B cell (primary cell): ENCODE measurements around the gene CETN2. TPM values are rescaled to one million over a fixed set of nuclear protein-coding genes. Genes with fewer than 3 reads are reported as not detected.

Experiments used
- ATAC-seq: fragments of 200-7000 bp; cut with Tn5 transposase; one replicate; pipeline ENCODE4 v1.10.0; 2021; ENCODE audit warnings: low read depth, mild to moderate bottlenecking, moderate number of reproducible peaks, moderate library complexity
- CTCF ChIA-PET: fragments of 350-600 bp; sonication (Branson Sonifier 250); formaldehyde crosslinking; loops from one replicate; lab custom pipeline; 2021; ENCODE audit warnings: antibody characterized with exemption, inconsistent platforms; lab: Charles Lee
- POLR2A ChIA-PET: fragments of 350-600 bp; sonication (Branson Sonifier 250); formaldehyde crosslinking; loops from one replicate; lab custom pipeline; 2021; ENCODE audit warnings: antibody characterized with exemption; lab: Charles Lee
- DNase-seq: peaks from one replicate; pipeline ENCODE4 v3.0.0; 2013
- H2AFZ ChIP-seq: 2 replicates; pipeline ENCODE4 v1.6.1; 2012; ENCODE audit warnings: mild to moderate bottlenecking, low read depth, low read length; ENCODE audit not compliant: insufficient read depth, poor library complexity, severe bottlenecking
- H3K27ac ChIP-seq, 2 donors: 1 replicate in 1 of 2; 2 replicates in 1 of 2; pipeline ENCODE4 v1.5.1; 2012 to 2013; ENCODE audit warnings: low read length in 2 of 2, mild to moderate bottlenecking in 2 of 2, moderate library complexity in 1 of 2
- H3K27me3 ChIP-seq, 4 experiments: fragments of 200-600 bp in 1 of 4; sonication (generic) in 1 of 4; replicated peaks in 1 of 4; 1 replicate in 2 of 4; 2 replicates in 2 of 4; pipeline versions ENCODE4 v1.6.1 to v1.7.0; 2013 to 2016; ENCODE audit warnings: low read length in 3 of 4, mild to moderate bottlenecking in 2 of 4, mixed read lengths in 1 of 4, moderate library complexity in 1 of 4; ENCODE audit not compliant: insufficient read depth in 4 of 4, control insufficient read depth in 3 of 4; ENCODE audit errors: control extremely low read depth in 1 of 4
- H3K36me3 ChIP-seq, 2 experiments: replicated peaks in 1 of 2; 1 replicate in 1 of 2; 2 replicates in 1 of 2; pipeline versions ENCODE4 v1.6.1 to v1.7.1; 2013; ENCODE audit warnings: low read length in 1 of 2; ENCODE audit not compliant: insufficient read depth in 2 of 2, control insufficient read depth in 1 of 2; ENCODE audit errors: control extremely low read depth in 1 of 2, extremely low read depth in 1 of 2
- H3K4me1 ChIP-seq, 2 donors: fragments of 200-600 bp in 1 of 2; sonication (generic) in 1 of 2; 1 replicate in 1 of 2; 2 replicates in 1 of 2; pipeline versions ENCODE4 v1.5.1 to v1.6.1; 2013 to 2017; ENCODE audit warnings: low read length in 2 of 2; ENCODE audit not compliant: control insufficient read depth in 2 of 2, insufficient read depth in 2 of 2
- H3K4me2 ChIP-seq: replicated peaks from 2 replicates; pipeline ENCODE3; 2012; ENCODE audit warnings: mild to moderate bottlenecking, low read depth, low read length; ENCODE audit not compliant: poor library complexity, severe bottlenecking
- H3K4me3 ChIP-seq, 5 experiments: fragments of 200-600 bp in 1 of 5; sonication (generic) in 1 of 5; 1 replicate in 3 of 5; 2 replicates in 2 of 5; pipeline versions ENCODE4 v1.5.1 to v1.7.0; 2011 to 2016; ENCODE audit warnings: low read length in 4 of 5, mild to moderate bottlenecking in 4 of 5, low read depth in 2 of 5, control low read depth in 1 of 5, moderate library complexity in 1 of 5; ENCODE audit not compliant: insufficient read depth in 1 of 5; ENCODE audit errors: control extremely low read depth in 1 of 5, extremely low read depth in 1 of 5
- H3K79me2 ChIP-seq: fragments of 200-600 bp; sonication (generic); one replicate; pipeline ENCODE4 v1.6.0; 2016; ENCODE audit warnings: low read length; ENCODE audit not compliant: control insufficient read depth, insufficient read depth
- H3K9ac ChIP-seq: fragments of 200-600 bp; sonication (generic); 2 replicates; pipeline ENCODE4 v1.6.1; 2017; ENCODE audit warnings: mild to moderate bottlenecking, low read length, moderate library complexity
- H3K9me3 ChIP-seq, 3 donors: one replicate each; pipeline versions ENCODE4 v1.6.1 to v1.7.1; 2013; ENCODE audit warnings: low read length in 2 of 3; ENCODE audit not compliant: control insufficient read depth in 2 of 3, insufficient read depth in 1 of 3; ENCODE audit errors: control extremely low read depth in 1 of 3
- H4K20me1 ChIP-seq: 2 replicates; pipeline ENCODE4 v1.6.0; 2012; ENCODE audit warnings: mild to moderate bottlenecking, low read length; ENCODE audit not compliant: insufficient read depth, control insufficient read depth, poor library complexity, severe bottlenecking
- H3K27ac Mint-ChIP-seq: one replicate; pipeline ENCODE4 v1.8.0; 2021; ENCODE audit warnings: mixed read lengths
- H3K27me3 Mint-ChIP-seq: one replicate; pipeline ENCODE4 v1.8.0; 2021; ENCODE audit warnings: mixed read lengths
- H3K4me1 Mint-ChIP-seq: one replicate; pipeline ENCODE4 v1.8.0; 2021; ENCODE audit warnings: mixed read lengths
- H3K4me3 Mint-ChIP-seq: one replicate; pipeline ENCODE4 v1.8.0; 2021; ENCODE audit warnings: mixed read lengths
- H3K9me3 Mint-ChIP-seq: one replicate; pipeline ENCODE4 v1.8.0; 2022; ENCODE audit warnings: mixed read lengths; ENCODE audit not compliant: insufficient read depth
- EZH2 ChIP-seq: IDR thresholded peaks from 2 replicates; pipeline ENCODE4 v1.6.1; 2012; ENCODE audit warnings: borderline replicate concordance, low read depth, mild to moderate bottlenecking, moderate library complexity, low read length; ENCODE audit not compliant: insufficient read depth, poor library complexity, severe bottlenecking
- WGBS: methylation state at CpG from one replicate; pipeline ENCODE4 v1.1.5; 2013; ENCODE audit warnings: missing lambda C conversion rate; ENCODE audit not compliant: insufficient coverage; 5-methylcytosine and 5-hydroxymethylcytosine counted together
- intact Hi-C: fragments of 100-400 bp; cut with micrococcal nuclease; formaldehyde crosslinking; loops from one replicate; pipeline ENCODE4 v1.10.0; 2022
- polyA plus RNA-seq: library from polyadenylated mRNA; depleted of rRNA; stranded (reverse); fragments of >200 nt; gene quantifications from 2 replicates; pipeline ENCODE4 v1.2.3, GENCODE V29; 2012
- total RNA-seq, 2 donors: library from RNA; stranded (reverse); fragments of 120-200 nt in 1 of 2; gene quantifications; 1 replicate in 1 of 2; 2 replicates in 1 of 2; pipeline versions ENCODE4 v1.2.3 to v1.2.4, GENCODE V29; 2013 to 2022
- TF ChIP-seq, protein P1 (sequence below): fragments of 200-600 bp; IDR thresholded peaks from one replicate; pipeline ENCODE4 v1.8.0; 2022; ENCODE audit warnings: antibody characterized with exemption, mild to moderate bottlenecking

Gene CETN2
- total and polyA plus RNA-seq, 2 donors (not counting 1 experiment from before 2014, with no cell fraction given): 3.3 to 9.4 TPM

- Histone ChIP-seq H3K9me3 (no peaks in the 10 kb centered on the region), H3K4me3 (no peak overlapping the region), H2AFZ (no peak overlapping the region), H3K36me3 (no peaks in the 10 kb centered on the region), H3K4me2 (no peak overlapping the region), H3K27me3 (no peaks in the 10 kb centered on the region), H3K4me1 (no peaks in the 10 kb centered on the region), H4K20me1 (no peaks in the 10 kb centered on the region), H3K9ac (no peak overlapping the region), H3K27ac (no peak overlapping the region), H3K79me2 (no peaks in the 10 kb centered on the region)
- TF ChIP-seq EZH2: no peak
- TF ChIP-seq, protein P1, sequence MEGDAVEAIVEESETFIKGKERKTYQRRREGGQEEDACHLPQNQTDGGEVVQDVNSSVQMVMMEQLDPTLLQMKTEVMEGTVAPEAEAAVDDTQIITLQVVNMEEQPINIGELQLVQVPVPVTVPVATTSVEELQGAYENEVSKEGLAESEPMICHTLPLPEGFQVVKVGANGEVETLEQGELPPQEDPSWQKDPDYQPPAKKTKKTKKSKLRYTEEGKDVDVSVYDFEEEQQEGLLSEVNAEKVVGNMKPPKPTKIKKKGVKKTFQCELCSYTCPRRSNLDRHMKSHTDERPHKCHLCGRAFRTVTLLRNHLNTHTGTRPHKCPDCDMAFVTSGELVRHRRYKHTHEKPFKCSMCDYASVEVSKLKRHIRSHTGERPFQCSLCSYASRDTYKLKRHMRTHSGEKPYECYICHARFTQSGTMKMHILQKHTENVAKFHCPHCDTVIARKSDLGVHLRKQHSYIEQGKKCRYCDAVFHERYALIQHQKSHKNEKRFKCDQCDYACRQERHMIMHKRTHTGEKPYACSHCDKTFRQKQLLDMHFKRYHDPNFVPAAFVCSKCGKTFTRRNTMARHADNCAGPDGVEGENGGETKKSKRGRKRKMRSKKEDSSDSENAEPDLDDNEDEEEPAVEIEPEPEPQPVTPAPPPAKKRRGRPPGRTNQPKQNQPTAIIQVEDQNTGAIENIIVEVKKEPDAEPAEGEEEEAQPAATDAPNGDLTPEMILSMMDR: no peak
- DNase-seq: no peak
- Mint-ChIP-seq H3K4me3 (no peak overlapping the region), H3K27ac (no peak overlapping the region), H3K4me1 (no peaks in the 10 kb centered on the region), H3K9me3 (no peaks in the 10 kb centered on the region), H3K27me3 (peaks cover 8% of the 10 kb centered on the region)
- ATAC-seq: no peak
- CTCF ChIA-PET: no interaction called here
- intact Hi-C loops: loop anchor here (5.0 kb wide), 1 partner anchor 1665 kb away; no protein-coding TSS in a partner anchor
- WGBS: 63% methylated on average over 2 of the region's 6 CpGs
- POLR2A ChIA-PET: no interaction called here
These were observed 13.3 kb downstream of the CETN2 start for GRCh38 chrX:152817078-152817764.

DNA sequence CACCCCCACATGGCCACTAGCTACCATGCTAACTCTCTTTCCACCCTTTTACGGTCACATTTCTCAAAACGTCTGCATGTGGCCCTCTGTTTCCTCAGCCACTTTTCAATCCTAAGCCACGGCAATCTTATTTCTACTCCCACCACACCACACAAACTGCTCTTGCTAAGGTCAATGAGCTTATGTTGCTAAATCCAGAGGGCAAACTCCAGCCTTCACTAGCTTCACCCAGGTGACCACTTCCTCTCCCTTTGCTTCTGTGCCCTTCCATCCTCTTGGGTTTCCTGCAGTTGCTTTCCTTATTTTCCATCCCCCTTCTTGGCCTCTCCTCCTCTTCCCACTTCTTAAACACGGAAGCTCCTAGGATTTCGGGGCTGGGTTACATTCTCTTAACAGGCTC lies 16.5 kb downstream of the CETN2 start:
- no peak overlapping the region for H3K9ac ChIP-seq
- H3K4me2 ChIP-seq: no peak overlapping the region
- no peak for TF ChIP-seq EZH2
- TF ChIP-seq, protein P1: no peak
- CTCF ChIA-PET: no interaction called here
- no peaks in the 10 kb centered on the region for H3K79me2 ChIP-seq
- H3K4me1 Mint-ChIP-seq: no peaks in the 10 kb centered on the region
- H3K27ac Mint-ChIP-seq: no peak overlapping the region
- POLR2A ChIA-PET: no interaction called here
- peaks cover 3% of the 10 kb centered on the region for H3K27me3 Mint-ChIP-seq
- no peaks in the 10 kb centered on the region for H3K9me3 ChIP-seq
- H3K27ac ChIP-seq: no peak overlapping the region
- H3K36me3 ChIP-seq: no peaks in the 10 kb centered on the region
- H3K9me3 Mint-ChIP-seq: no peaks in the 10 kb centered on the region
- H3K27me3 ChIP-seq: no peaks in the 10 kb centered on the region
- no peak for DNase-seq
- no peak overlapping the region for H2AFZ ChIP-seq
- no peak for ATAC-seq
- H3K4me1 ChIP-seq: no peaks in the 10 kb centered on the region
- no peak overlapping the region for H3K4me3 Mint-ChIP-seq
- H3K4me3 ChIP-seq: no peak overlapping the region
- 79% methylated on average over 5 of the region's 5 CpGs for WGBS
- intact Hi-C loops: no loop called here
- H4K20me1 ChIP-seq: no peaks in the 10 kb centered on the region
